H9 (cell line): ENCODE data around the gene DPP6. TPM values are rescaled to one million over a fixed set of nuclear protein-coding genes. Genes with fewer than 3 reads are reported as not detected.

Experiments
- DNase-seq: peaks from one replicate; pipeline ENCODE4 v3.0.0-alpha.2; 2017
- H2AFZ ChIP-seq: one replicate; pipeline ENCODE4 v1.6.1; 2013; ENCODE audit warnings: mild to moderate bottlenecking, low read length, control low read depth, moderate library complexity
- H2AK5ac ChIP-seq: 2 replicates; pipeline ENCODE4 v1.6.1; 2013; ENCODE audit warnings: low read length, control low read depth, mixed read lengths; ENCODE audit not compliant: insufficient read length
- H2BK120ac ChIP-seq: one replicate; pipeline ENCODE4 v1.6.1; 2013; ENCODE audit warnings: low read depth, mild to moderate bottlenecking, low read length, control low read depth, inconsistent platforms; ENCODE audit not compliant: poor library complexity, severe bottlenecking
- H2BK12ac ChIP-seq: 2 replicates; pipeline ENCODE4 v1.6.1; 2013; ENCODE audit warnings: low read length, control low read depth, mixed read lengths, low read depth; ENCODE audit not compliant: insufficient read length
- H2BK15ac ChIP-seq: 2 replicates; pipeline ENCODE4 v1.6.1; 2013; ENCODE audit warnings: low read depth, low read length, control low read depth
- H2BK20ac ChIP-seq: one replicate; pipeline ENCODE4 v1.6.1; 2013; ENCODE audit warnings: low read depth, mild to moderate bottlenecking, low read length, control low read depth, inconsistent platforms; ENCODE audit not compliant: poor library complexity, severe bottlenecking
- H2BK5ac ChIP-seq: 2 replicates; pipeline ENCODE4 v1.6.1; 2013; ENCODE audit warnings: low read length, control low read depth, mixed read lengths; ENCODE audit not compliant: insufficient read length
- H3K14ac ChIP-seq: 2 replicates; pipeline ENCODE4 v1.6.1; 2013; ENCODE audit warnings: low read length, control low read depth; ENCODE audit not compliant: insufficient read depth
- H3K18ac ChIP-seq: 2 replicates; pipeline ENCODE4 v1.6.1; 2013; ENCODE audit warnings: low read depth, mild to moderate bottlenecking, mixed read lengths, low read length, control low read depth; ENCODE audit not compliant: insufficient read length
- H3K23ac ChIP-seq: 2 replicates; pipeline ENCODE4 v1.6.1; 2013; ENCODE audit warnings: low read length, control low read depth, mixed read lengths, low read depth; ENCODE audit not compliant: insufficient read length
- H3K23me2 ChIP-seq: 2 replicates; pipeline ENCODE4 v1.6.1; 2013; ENCODE audit warnings: low read depth, mild to moderate bottlenecking, mixed read lengths, low read length, control low read depth; ENCODE audit not compliant: insufficient read length, poor library complexity, severe bottlenecking
- H3K27ac ChIP-seq: 2 replicates; pipeline ENCODE4 v1.5.1; 2013; ENCODE audit warnings: low read length, control low read depth, mixed read lengths, low read depth; ENCODE audit not compliant: insufficient read length
- H3K27me3 ChIP-seq: 2 replicates; pipeline ENCODE4 v1.6.1; 2013; ENCODE audit warnings: low read length, control low read depth, inconsistent platforms; ENCODE audit not compliant: insufficient read depth
- H3K4ac ChIP-seq: 2 replicates; pipeline ENCODE4 v1.6.1; 2013; ENCODE audit warnings: low read depth, mild to moderate bottlenecking, control low read depth, inconsistent platforms, low read length, moderate library complexity
- H3K4me1 ChIP-seq: 2 replicates; pipeline ENCODE4 v1.6.1; 2013; ENCODE audit warnings: low read length, control low read depth, inconsistent platforms; ENCODE audit not compliant: insufficient read depth
- H3K4me2 ChIP-seq: 2 replicates; pipeline ENCODE4 v1.6.1; 2013; ENCODE audit warnings: low read length, control low read depth, mixed read lengths; ENCODE audit not compliant: insufficient read length, insufficient read depth
- H3K56ac ChIP-seq: 2 replicates; pipeline ENCODE4 v1.6.1; 2013; ENCODE audit warnings: low read depth, mild to moderate bottlenecking, mixed read lengths, low read length, control low read depth; ENCODE audit not compliant: insufficient read length
- H3K79me1 ChIP-seq: 2 replicates; pipeline ENCODE4 v1.6.1; 2013; ENCODE audit warnings: low read depth, mild to moderate bottlenecking, moderate library complexity, low read length, control low read depth, inconsistent platforms; ENCODE audit not compliant: insufficient read depth, poor library complexity, severe bottlenecking
- H3K79me2 ChIP-seq: 2 replicates; pipeline ENCODE4 v1.6.1; 2013; ENCODE audit warnings: low read length, control low read depth, inconsistent platforms; ENCODE audit not compliant: insufficient read depth
- H3K9ac ChIP-seq: 2 replicates; pipeline ENCODE4 v1.6.1; 2013; ENCODE audit warnings: low read length, control low read depth, mixed read lengths; ENCODE audit not compliant: insufficient read length; ENCODE audit errors: extremely low read depth
- H3K9me3 ChIP-seq: one replicate; pipeline ENCODE4 v1.6.1; 2013; ENCODE audit warnings: low read depth, low read length, inconsistent platforms; ENCODE audit not compliant: control insufficient read depth
- H3T11ph ChIP-seq: one replicate; pipeline ENCODE4 v1.6.1; 2013; ENCODE audit warnings: mild to moderate bottlenecking, low read length, control low read depth, inconsistent platforms
- H4K20me1 ChIP-seq: one replicate; pipeline ENCODE4 v1.6.1; 2013; ENCODE audit not compliant: control insufficient read depth, insufficient read length, insufficient read depth
- H4K5ac ChIP-seq: 2 replicates; pipeline ENCODE4 v1.6.1; 2013; ENCODE audit warnings: low read depth, mild to moderate bottlenecking, mixed read lengths, low read length, control low read depth; ENCODE audit not compliant: insufficient read length
- H4K8ac ChIP-seq: replicated peaks from 2 replicates; pipeline ENCODE4 v1.6.1; 2013; ENCODE audit warnings: low read length, control low read depth, mixed read lengths, low read depth; ENCODE audit not compliant: insufficient read length
- H4K91ac ChIP-seq: 2 replicates; pipeline ENCODE4 v1.6.1; 2013; ENCODE audit warnings: low read depth, mild to moderate bottlenecking, moderate library complexity, mixed read lengths, low read length, control low read depth; ENCODE audit not compliant: insufficient read length
- H3K27ac Mint-ChIP-seq, 3 experiments: 2 replicates in 2 of 3; 3 replicates in 1 of 3; pipeline ENCODE4 v1.8.0; 2020 to 2021; ENCODE audit warnings: mixed read lengths in 3 of 3, mild to moderate bottlenecking in 1 of 3, moderate library complexity in 1 of 3
- H3K27me3 Mint-ChIP-seq: 2 replicates; pipeline ENCODE4 v1.8.0; 2021; ENCODE audit warnings: low read depth, mild to moderate bottlenecking, moderate library complexity, mixed read lengths
- H3K36me3 Mint-ChIP-seq, 3 experiments: 2 replicates in 2 of 3; 3 replicates in 1 of 3; pipeline ENCODE4 v1.8.0; 2020 to 2021; ENCODE audit warnings: low read depth in 3 of 3, mixed read lengths in 3 of 3; ENCODE audit not compliant: insufficient read depth in 1 of 3
- H3K4me1 Mint-ChIP-seq, 2 experiments: 2 replicates each; pipeline ENCODE4 v1.8.0; 2020; ENCODE audit warnings: mixed read lengths in 2 of 2
- H3K4me3 Mint-ChIP-seq, 2 experiments: 2 replicates in 1 of 2; 3 replicates in 1 of 2; pipeline ENCODE4 v1.8.0; 2020 to 2021; ENCODE audit warnings: mild to moderate bottlenecking in 2 of 2, mixed read lengths in 2 of 2, moderate library complexity in 1 of 2
- H3K9me3 Mint-ChIP-seq, 2 experiments: 2 replicates in 1 of 2; 3 replicates in 1 of 2; pipeline ENCODE4 v1.8.0; 2020; ENCODE audit warnings: mild to moderate bottlenecking in 2 of 2, mixed read lengths in 2 of 2, moderate library complexity in 1 of 2
- CTCF ChIP-seq: fragments of 200-600 bp; sonication (generic); conservative IDR thresholded peaks from 3 replicates; pipeline ENCODE4 v1.8.0; 2021; ENCODE audit warnings: antibody characterized with exemption, mild to moderate bottlenecking
- WGBS: extraction: QIAGEN DNeasy Blood & Tissue Kit; methylation state at CpG from one replicate; pipeline ENCODE4 v1.1.7; 2013; ENCODE audit warnings: missing lambda C conversion rate, low lambda C conversion rate, mixed read lengths; ENCODE audit not compliant: insufficient read length; ENCODE audit errors: extremely low coverage; 5-methylcytosine and 5-hydroxymethylcytosine counted together
- total RNA-seq: library from RNA; stranded (reverse); gene quantifications from 2 replicates; pipeline ENCODE4 v1.2.1, GENCODE V29; 2021

Gene DPP6
- total RNA-seq, 1 experiment from 2014 or later: 4.5 TPM

DNA sequence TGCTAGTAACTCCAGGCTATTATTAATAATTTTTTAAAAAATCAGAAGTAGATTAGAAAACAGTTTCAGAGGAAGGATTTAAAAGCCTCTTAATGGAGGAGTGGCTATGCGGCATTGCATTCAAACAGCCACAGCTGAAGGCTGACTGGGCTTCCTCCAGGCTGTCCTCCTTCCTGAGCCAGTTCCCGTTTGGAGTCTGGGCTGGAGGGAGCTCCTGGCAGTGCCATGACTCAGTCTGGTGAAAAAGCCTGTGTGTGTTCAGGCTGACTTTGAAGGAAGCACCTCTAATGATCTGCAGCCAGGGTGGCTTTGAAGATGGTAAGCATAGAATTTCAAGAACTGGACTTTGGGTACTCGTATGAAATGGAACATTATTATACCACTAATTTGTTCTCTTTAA is 134.6 kb downstream of the DPP6 start:
- no CpG with 5 or more reads among the region's 3 CpGs for WGBS
- Histone ChIP-seq H2AK5ac (no peak overlapping the region), H3K23ac (no peak overlapping the region), H3K23me2 (no peaks in the 10 kb centered on the region), H3T11ph (no peak overlapping the region), H4K5ac (no peak overlapping the region), H3K18ac (no peak overlapping the region), H3K9me3 (no peaks in the 10 kb centered on the region), H4K91ac (no peak overlapping the region), H3K79me1 (no peaks in the 10 kb centered on the region), H3K56ac (no peak overlapping the region), H2BK15ac (no peak overlapping the region), H2BK120ac (no peak overlapping the region), H2BK5ac (no peak overlapping the region), H3K14ac (no peak overlapping the region), H4K20me1 (no peaks in the 10 kb centered on the region), H2BK20ac (no peak overlapping the region), H2AFZ (no peak overlapping the region), H2BK12ac (no peak overlapping the region), H3K4me2 (no peak overlapping the region), H3K79me2 (no peaks in the 10 kb centered on the region), H3K27ac (no peak overlapping the region), H4K8ac (no peak overlapping the region), H3K4me1 (peaks cover 25% of the 10 kb centered on the region), H3K9ac (no peak overlapping the region), H3K27me3 (no peaks in the 10 kb centered on the region), H3K4ac (no peak overlapping the region)
- no peaks in the 10 kb centered on the region for H3K36me3 Mint-ChIP-seq
- H3K4me3 Mint-ChIP-seq: no peak overlapping the region
- H3K9me3 Mint-ChIP-seq: no peaks in the 10 kb centered on the region
- H3K27ac Mint-ChIP-seq: no peak overlapping the region
- no peaks in the 10 kb centered on the region for H3K27me3 Mint-ChIP-seq
- DNase-seq: no peak
- no peak for TF ChIP-seq CTCF
- peaks cover 56 to 63% of the 10 kb centered on the region in 2 experiments for H3K4me1 Mint-ChIP-seq
